SK-N-SH (cell line): ENCODE data around the gene SLC25A41.

Source experiments
- POLR2AphosphoS5 ChIP-seq: IDR thresholded peaks from 2 replicates; pipeline ENCODE4 v1.6.1; 2012; ENCODE audit warnings: low read depth, low read length
- SMC3 ChIP-seq: IDR thresholded peaks from 2 replicates; pipeline ENCODE4 v1.6.1; 2012; ENCODE audit warnings: low read depth, low read length, improper control_type of control experiment
- TAF1 ChIP-seq: IDR thresholded peaks from 2 replicates; pipeline ENCODE4 v1.6.1; 2012; ENCODE audit warnings: low read depth, mild to moderate bottlenecking, low read length, moderate library complexity, borderline replicate concordance

GRCh38 chr19:6470173-6470572 is 36.6 kb upstream of the SLC25A41 start:
- TF ChIP-seq POLR2AphosphoS5 (no peak), TAF1 (no peak), SMC3 (no peak)
